NB4 (cell line): ENCODE measurements around the gene IL13.

Source experiments
- DNase-seq: peaks from one replicate; pipeline ENCODE4 v3.0.0; 2010; ENCODE audit warnings: low read depth
- H3K4me3 ChIP-seq: one replicate; pipeline ENCODE4 v1.5.1; 2011; ENCODE audit warnings: mild to moderate bottlenecking, low read depth, low read length, moderate library complexity
- CTCF ChIP-seq: IDR thresholded peaks from one replicate; pipeline ENCODE4 v1.5.1; 2012; ENCODE audit warnings: low read depth, low read length
- MAX ChIP-seq: IDR thresholded peaks from 2 replicates; pipeline ENCODE4 v1.6.1; 2011; ENCODE audit warnings: low read depth, low read length
- MYC ChIP-seq: IDR thresholded peaks from 2 replicates; pipeline ENCODE4 v1.6.1; 2011; ENCODE audit warnings: low read depth, low read length
- POLR2A ChIP-seq: IDR thresholded peaks from 2 replicates; pipeline ENCODE4 v1.6.1; 2011; ENCODE audit warnings: mild to moderate bottlenecking; ENCODE audit not compliant: insufficient read length; ENCODE audit errors: extremely low read depth

Gene IL13

GRCh38 chr5:132677191-132677590, 19.2 kb downstream of the IL13 start:
- TF ChIP-seq MYC (no peak), CTCF (no peak), POLR2A (no peak), MAX (no peak)
- no peak for DNase-seq
- no peak overlapping the region for H3K4me3 ChIP-seq

- DNase-seq, result no peak
- TF ChIP-seq POLR2A (no peak), CTCF (no peak), MAX (no peak), MYC (no peak)
- H3K4me3 ChIP-seq, result no peak overlapping the region
These were observed 19.9 kb downstream of the IL13 start for GRCh38 chr5:132677682-132678400.

- no peak overlapping the region for H3K4me3 ChIP-seq
- TF ChIP-seq MYC (no peak), MAX (no peak), CTCF (no peak), POLR2A (no peak)
- no peak for DNase-seq
These were observed 20.8 kb downstream of the IL13 start for GRCh38 chr5:132678735-132679134.

GRCh38 chr5:132679166-132679565, 21.2 kb downstream of the IL13 start:
- H3K4me3 ChIP-seq, result no peak overlapping the region
- TF ChIP-seq MAX (no peak), POLR2A (no peak), MYC (no peak), CTCF (no peak)
- DNase-seq, result no peak

GRCh38 chr5:132679717-132680380, 21.9 kb downstream of the IL13 start:
- H3K4me3 ChIP-seq, result no peak overlapping the region
- TF ChIP-seq CTCF, result no peak
- no peak for DNase-seq
